HepG2 (cell line): ENCODE data around the gene TM2D3. TPM values are rescaled to one million over a fixed set of nuclear protein-coding genes. Genes with fewer than 3 reads are reported as not detected.
A peak's percentile ranks its signal among the peaks of the same experiment; 100 is the strongest.

Source experiments
- DBP ChIP-seq: sonication (generic); formaldehyde crosslinking; IDR thresholded peaks from 2 replicates; pipeline ENCODE4 v1.4.0; 2020; ENCODE audit warnings: missing genetic modification reagents; ENCODE audit errors: not compliant biosample characterization
- DMAP1 ChIP-seq: IDR thresholded peaks from 2 replicates; pipeline ENCODE4 v1.6.1; 2016
- GABPB1 ChIP-seq: IDR thresholded peaks from 2 replicates; pipeline ENCODE4 v1.6.1; 2016; ENCODE audit warnings: mild to moderate bottlenecking, missing genetic modification reagents, moderate library complexity, missing compliant biosample characterization
- HHEX ChIP-seq: IDR thresholded peaks from 2 replicates; pipeline ENCODE4 v1.6.1; 2016; ENCODE audit warnings: control low read depth
- IKZF1 ChIP-seq: fragments of 450-650 bp; IDR thresholded peaks from 2 replicates; pipeline ENCODE4 v1.7.1; 2016
- NFE2L1 ChIP-seq: sonication (generic); formaldehyde crosslinking; IDR thresholded peaks from 2 replicates; pipeline ENCODE4 v1.4.0; 2020; ENCODE audit warnings: missing genetic modification reagents, mild to moderate bottlenecking, borderline replicate concordance
- RBFOX2 ChIP-seq: fragments of 200-400 bp; formaldehyde crosslinking; IDR thresholded peaks from 2 replicates; pipeline ENCODE4 v1.6.1; 2017; ENCODE audit warnings: low read depth, mild to moderate bottlenecking, low read length
- RXRB ChIP-seq: IDR thresholded peaks from 2 replicates; pipeline ENCODE4 v1.6.1; 2016; ENCODE audit warnings: borderline replicate concordance, missing genetic modification reagents, missing compliant biosample characterization
- SETDB1 ChIP-seq: sonication (generic); formaldehyde crosslinking; IDR thresholded peaks from 2 replicates; pipeline ENCODE4 v1.5.1; 2020; ENCODE audit warnings: missing genetic modification reagents, mild to moderate bottlenecking, borderline replicate concordance
- SMC3 ChIP-seq: IDR thresholded peaks from 2 replicates; pipeline ENCODE4 v1.6.1; 2011; ENCODE audit warnings: low read length, improper control_type of control experiment
- SP140L ChIP-seq: sonication (generic); formaldehyde crosslinking; IDR thresholded peaks from 2 replicates; pipeline ENCODE4 v1.4.0; 2020; ENCODE audit warnings: missing genetic modification reagents, borderline replicate concordance
- TBX3 ChIP-seq: fragments of 450-650 bp; IDR thresholded peaks from 2 replicates; pipeline ENCODE4 v1.6.1; 2017; ENCODE audit warnings: antibody characterized with exemption, mild to moderate bottlenecking, inconsistent platforms, borderline replicate concordance
- THAP11 ChIP-seq: IDR thresholded peaks from 2 replicates; pipeline ENCODE4 v1.6.1; 2016; ENCODE audit warnings: missing biosample characterization, missing genetic modification reagents
- YEATS4 ChIP-seq: sonication (generic); formaldehyde crosslinking; IDR thresholded peaks from 2 replicates; pipeline ENCODE4 v1.4.0; 2020; ENCODE audit warnings: missing genetic modification reagents, borderline replicate concordance
- ZNF234 ChIP-seq: sonication (generic); formaldehyde crosslinking; conservative IDR thresholded peaks from 2 replicates; pipeline ENCODE4 v1.5.1; 2020; ENCODE audit warnings: mild to moderate bottlenecking, missing genetic modification reagents
- ZNF329 ChIP-seq: sonication (generic); formaldehyde crosslinking; IDR thresholded peaks from 2 replicates; pipeline ENCODE4 v1.9.0; 2021; ENCODE audit warnings: low read depth, mild to moderate bottlenecking, missing genetic modification reagents
- ZNF335 ChIP-seq: sonication (generic); formaldehyde crosslinking; IDR thresholded peaks from 2 replicates; pipeline ENCODE4 v1.4.0; 2020; ENCODE audit warnings: missing genetic modification reagents
- ZNF382 ChIP-seq: sonication (generic); formaldehyde crosslinking; IDR thresholded peaks from 2 replicates; pipeline ENCODE4 v1.5.0; 2020; ENCODE audit warnings: missing genetic modification reagents, mild to moderate bottlenecking, borderline replicate concordance
- ZNF670 ChIP-seq: sonication (generic); formaldehyde crosslinking; IDR thresholded peaks from 2 replicates; pipeline ENCODE4 v1.8.0; 2022; ENCODE audit warnings: mild to moderate bottlenecking, missing genetic modification reagents, borderline replicate concordance
- ZSCAN9 ChIP-seq: IDR thresholded peaks from 2 replicates; pipeline ENCODE4 v1.6.1; 2016; ENCODE audit warnings: borderline replicate concordance
- polyA plus RNA-seq, 8 experiments: library from polyadenylated mRNA; depleted of rRNA in 3 of 8; stranded (reverse) in 7 of 8; unstranded in 1 of 8; fragments of >200 nt; fragmentation: Illumina TruSeq in 4 of 8; extraction: Trizol in 4 of 8; gene quantifications; 2 replicates each; pipeline versions ENCODE4 v1.2.1 to v1.2.3, GENCODE V29; 2011 to 2016; ENCODE audit warnings: low read depth in 4 of 8, missing spikeins in 1 of 8, mixed read lengths in 1 of 8; ENCODE audit not compliant: insufficient read depth in 1 of 8
- total RNA-seq, 5 experiments: library from RNA; depleted of rRNA; stranded (reverse); fragments of >200 nt; fragmentation: Illumina TruSeq; extraction: Trizol; gene quantifications; 2 replicates each; pipeline ENCODE4 v1.2.3, GENCODE V29; 2016; ENCODE audit warnings: low read depth in 1 of 5
- TF ChIP-seq, protein P1 (sequence below): sonication (generic); formaldehyde crosslinking; IDR thresholded peaks from 2 replicates; pipeline ENCODE4 v1.8.0; 2022; ENCODE audit warnings: low read depth, missing genetic modification reagents
- TF ChIP-seq, protein P2 (sequence below): IDR thresholded peaks from 2 replicates; pipeline ENCODE4 v1.6.1; 2016; ENCODE audit warnings: missing compliant biosample characterization, missing genetic modification reagents, borderline replicate concordance
- TF ChIP-seq, protein P3 (sequence below): IDR thresholded peaks from 2 replicates; pipeline ENCODE4 v1.4.0; 2020; ENCODE audit warnings: mild to moderate bottlenecking, missing genetic modification reagents

TM2D3 gene
- total and polyA plus RNA-seq, 2 of the 13 experiments (the other 11 are each of a cell fraction or from before 2014, with no cell fraction given) = 31.1 to 72.7 TPM

- peak; percentile 77; the same call in 1 of the 2 replicates for TF ChIP-seq ZNF234
- TF ChIP-seq THAP11 (CRISPR knock-in tag) = peak; percentile 88
- TF ChIP-seq, protein P1, sequence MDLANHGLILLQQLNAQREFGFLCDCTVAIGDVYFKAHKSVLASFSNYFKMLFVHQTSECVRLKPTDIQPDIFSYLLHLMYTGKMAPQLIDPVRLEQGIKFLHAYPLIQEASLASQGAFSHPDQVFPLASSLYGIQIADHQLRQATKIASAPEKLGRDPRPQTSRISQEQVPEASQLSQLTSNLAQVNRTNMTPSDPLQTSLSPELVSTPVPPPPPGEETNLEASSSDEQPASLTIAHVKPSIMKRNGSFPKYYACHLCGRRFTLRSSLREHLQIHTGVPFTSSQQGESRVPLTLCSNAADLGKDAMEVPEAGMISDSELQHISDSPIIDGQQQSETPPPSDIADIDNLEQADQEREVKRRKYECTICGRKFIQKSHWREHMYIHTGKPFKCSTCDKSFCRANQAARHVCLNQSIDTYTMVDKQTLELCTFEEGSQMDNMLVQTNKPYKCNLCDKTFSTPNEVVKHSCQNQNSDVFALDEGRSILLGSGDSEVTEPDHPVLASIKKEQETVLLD (CRISPR knock-in tag) = no peak
- TF ChIP-seq, protein P2, sequence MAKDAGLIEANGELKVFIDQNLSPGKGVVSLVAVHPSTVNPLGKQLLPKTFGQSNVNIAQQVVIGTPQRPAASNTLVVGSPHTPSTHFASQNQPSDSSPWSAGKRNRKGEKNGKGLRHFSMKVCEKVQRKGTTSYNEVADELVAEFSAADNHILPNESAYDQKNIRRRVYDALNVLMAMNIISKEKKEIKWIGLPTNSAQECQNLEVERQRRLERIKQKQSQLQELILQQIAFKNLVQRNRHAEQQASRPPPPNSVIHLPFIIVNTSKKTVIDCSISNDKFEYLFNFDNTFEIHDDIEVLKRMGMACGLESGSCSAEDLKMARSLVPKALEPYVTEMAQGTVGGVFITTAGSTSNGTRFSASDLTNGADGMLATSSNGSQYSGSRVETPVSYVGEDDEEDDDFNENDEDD = peak; percentile 84
- peak; percentile 48 for TF ChIP-seq DBP (CRISPR knock-in tag)
- TF ChIP-seq ZNF329 (CRISPR knock-in tag) = peak; percentile 84; the same call in 1 of the 2 replicates
- TF ChIP-seq HHEX = no peak
- 0 out of 2 replicates have a peak, but pooled peaks have one; percentile 48 for TF ChIP-seq ZSCAN9 (CRISPR knock-in tag)
- no peak for TF ChIP-seq SETDB1 (CRISPR knock-in tag)
- TF ChIP-seq SP140L (CRISPR knock-in tag) = no peak
- no peak for TF ChIP-seq NFE2L1
- TF ChIP-seq RBFOX2 = peak; percentile 96
- peak; percentile 82 for TF ChIP-seq DMAP1 (CRISPR knock-in tag)
- TF ChIP-seq ZNF335 (CRISPR knock-in tag) = no peak; the same call in 1 of the 2 replicates
- peak; percentile 93 for TF ChIP-seq YEATS4
- TF ChIP-seq ZNF670 (CRISPR knock-in tag) = peak; percentile 86; the same call in 1 of the 2 replicates
- TF ChIP-seq ZNF382 = no peak
- TF ChIP-seq SMC3 = peak; percentile 19; the same call in 1 of the 2 replicates
- TF ChIP-seq, protein P3, sequence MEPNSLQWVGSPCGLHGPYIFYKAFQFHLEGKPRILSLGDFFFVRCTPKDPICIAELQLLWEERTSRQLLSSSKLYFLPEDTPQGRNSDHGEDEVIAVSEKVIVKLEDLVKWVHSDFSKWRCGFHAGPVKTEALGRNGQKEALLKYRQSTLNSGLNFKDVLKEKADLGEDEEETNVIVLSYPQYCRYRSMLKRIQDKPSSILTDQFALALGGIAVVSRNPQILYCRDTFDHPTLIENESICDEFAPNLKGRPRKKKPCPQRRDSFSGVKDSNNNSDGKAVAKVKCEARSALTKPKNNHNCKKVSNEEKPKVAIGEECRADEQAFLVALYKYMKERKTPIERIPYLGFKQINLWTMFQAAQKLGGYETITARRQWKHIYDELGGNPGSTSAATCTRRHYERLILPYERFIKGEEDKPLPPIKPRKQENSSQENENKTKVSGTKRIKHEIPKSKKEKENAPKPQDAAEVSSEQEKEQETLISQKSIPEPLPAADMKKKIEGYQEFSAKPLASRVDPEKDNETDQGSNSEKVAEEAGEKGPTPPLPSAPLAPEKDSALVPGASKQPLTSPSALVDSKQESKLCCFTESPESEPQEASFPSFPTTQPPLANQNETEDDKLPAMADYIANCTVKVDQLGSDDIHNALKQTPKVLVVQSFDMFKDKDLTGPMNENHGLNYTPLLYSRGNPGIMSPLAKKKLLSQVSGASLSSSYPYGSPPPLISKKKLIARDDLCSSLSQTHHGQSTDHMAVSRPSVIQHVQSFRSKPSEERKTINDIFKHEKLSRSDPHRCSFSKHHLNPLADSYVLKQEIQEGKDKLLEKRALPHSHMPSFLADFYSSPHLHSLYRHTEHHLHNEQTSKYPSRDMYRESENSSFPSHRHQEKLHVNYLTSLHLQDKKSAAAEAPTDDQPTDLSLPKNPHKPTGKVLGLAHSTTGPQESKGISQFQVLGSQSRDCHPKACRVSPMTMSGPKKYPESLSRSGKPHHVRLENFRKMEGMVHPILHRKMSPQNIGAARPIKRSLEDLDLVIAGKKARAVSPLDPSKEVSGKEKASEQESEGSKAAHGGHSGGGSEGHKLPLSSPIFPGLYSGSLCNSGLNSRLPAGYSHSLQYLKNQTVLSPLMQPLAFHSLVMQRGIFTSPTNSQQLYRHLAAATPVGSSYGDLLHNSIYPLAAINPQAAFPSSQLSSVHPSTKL (CRISPR knock-in tag) = peak; percentile 71
- peak; percentile 37; the same call in 1 of the 2 replicates for TF ChIP-seq RXRB
- TF ChIP-seq TBX3 = 0 out of 2 replicates have a peak, but pooled peaks have one; percentile 11
- TF ChIP-seq IKZF1 = no peak
- TF ChIP-seq GABPB1 = peak; percentile 97
Observed at GRCh38 chr15:101652098-101652785, at the start of gene TM2D3 (continued).
